ENCODE data around the gene CDC42EP4.

DNA sequence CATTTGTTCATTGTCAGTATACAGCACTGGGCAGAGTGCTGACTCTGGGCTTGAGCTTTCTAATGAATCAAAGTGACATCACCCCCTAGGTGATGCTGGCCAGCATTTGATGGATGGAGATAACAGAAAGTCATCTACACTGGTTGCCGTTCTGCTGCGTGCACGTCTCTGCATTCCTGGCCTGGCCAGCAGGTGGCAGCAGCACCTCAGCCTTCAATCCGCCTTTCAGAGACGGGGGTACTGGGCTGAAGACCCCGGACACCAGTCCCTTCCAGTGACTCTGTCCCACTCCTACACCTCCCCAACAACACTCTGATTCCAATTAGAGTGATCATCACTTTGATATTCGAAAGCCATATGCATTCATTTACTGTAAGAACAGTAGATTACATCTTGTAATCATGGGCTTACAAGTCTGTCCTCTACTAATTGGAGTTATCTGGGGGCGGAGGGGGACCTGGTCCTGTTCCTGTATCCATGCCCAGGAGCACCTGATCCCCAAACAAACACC lies 56.1 kb downstream of the CDC42EP4 start:
- TF ChIP-seq CTCF (IDR thresholded peaks at IDR 0.05; ENCODE audit: low read length) (peak; percentile 98), EZH2 (optimal IDR thresholded peaks at IDR 0.05; ENCODE audit: low read depth, low read length) (no peak), EZH2phosphoT487 (IDR thresholded peaks at IDR 0.05; ENCODE audit: low read length) (no peak)

All from MM.1S (cell line).